ENCODE data around the gene SORCS1. TPM values are rescaled to one million over a fixed set of nuclear protein-coding genes. Genes with fewer than 3 reads are reported as not detected.
"Not testable (repeated sequence)": the region's sequence is repeated elsewhere in the genome, so short reads cannot be mapped to it uniquely, and the experiment has no call there.

Gene SORCS1
- total and polyA plus RNA-seq, 2 experiments from 2014 or later, result 1.1 to 4.6 TPM

- no peak for DNase-seq (ENCODE audit: low spot score)
- Histone ChIP-seq H3K27me3 (no peaks in the 10 kb centered on the region), H4K20me1 (ENCODE audit: insufficient read depth, poor library complexity, severe bottlenecking) (no peaks in the 10 kb centered on the region), H3K36me3 (replicated peaks; ENCODE audit: insufficient read depth, low read depth) (no peaks in the 10 kb centered on the region), H3K27ac (no peak overlapping the region), H3K4me3 (no peak overlapping the region), H3K9me3 (ENCODE audit: low read depth) (no peaks in the 10 kb centered on the region), H3K4me2 (no peak overlapping the region), H2AFZ (no peak overlapping the region), H3K9me2 (replicated peaks; ENCODE audit: insufficient read depth) (no peaks in the 10 kb centered on the region), H3K79me2 (no peaks in the 10 kb centered on the region), H3K4me1 (ENCODE audit: insufficient read depth) (no peaks in the 10 kb centered on the region)
- TF ChIP-seq EZH2phosphoT487 (IDR thresholded peaks at IDR 0.05; ENCODE audit: low read depth, severe bottlenecking, unreplicated experiment) (no peak), EZH2 (IDR thresholded peaks at IDR 0.05; ENCODE audit: borderline replicate concordance) (no peak), CTCF (IDR thresholded peaks at IDR 0.05; ENCODE audit: poor library complexity) (no peak)
- 42% methylated on average over 4 of the region's 4 CpGs for WGBS (ENCODE audit: low lambda C conversion rate, missing lambda C conversion rate)
Measured at GRCh38 chr10:107025676-107026075, 138.8 kb downstream of the SORCS1 start.

GRCh38 chr10:107024033-107024432 lies 140.5 kb downstream of the SORCS1 start:
- not testable (repeated sequence) for H3K36me3 ChIP-seq (replicated peaks; ENCODE audit: insufficient read depth, low read depth); H3K79me2 ChIP-seq; H3K4me3 ChIP-seq; H3K4me1 ChIP-seq (ENCODE audit: insufficient read depth); H3K27me3 ChIP-seq; H3K4me2 ChIP-seq; H3K9me3 ChIP-seq (ENCODE audit: low read depth); H2AFZ ChIP-seq; DNase-seq (ENCODE audit: low spot score); H3K27ac ChIP-seq; H3K9me2 ChIP-seq (replicated peaks; ENCODE audit: insufficient read depth); H4K20me1 ChIP-seq (ENCODE audit: insufficient read depth, poor library complexity, severe bottlenecking)
- WGBS (ENCODE audit: low lambda C conversion rate, missing lambda C conversion rate), result 94% methylated on average over 3 of the region's 3 CpGs

DNA sequence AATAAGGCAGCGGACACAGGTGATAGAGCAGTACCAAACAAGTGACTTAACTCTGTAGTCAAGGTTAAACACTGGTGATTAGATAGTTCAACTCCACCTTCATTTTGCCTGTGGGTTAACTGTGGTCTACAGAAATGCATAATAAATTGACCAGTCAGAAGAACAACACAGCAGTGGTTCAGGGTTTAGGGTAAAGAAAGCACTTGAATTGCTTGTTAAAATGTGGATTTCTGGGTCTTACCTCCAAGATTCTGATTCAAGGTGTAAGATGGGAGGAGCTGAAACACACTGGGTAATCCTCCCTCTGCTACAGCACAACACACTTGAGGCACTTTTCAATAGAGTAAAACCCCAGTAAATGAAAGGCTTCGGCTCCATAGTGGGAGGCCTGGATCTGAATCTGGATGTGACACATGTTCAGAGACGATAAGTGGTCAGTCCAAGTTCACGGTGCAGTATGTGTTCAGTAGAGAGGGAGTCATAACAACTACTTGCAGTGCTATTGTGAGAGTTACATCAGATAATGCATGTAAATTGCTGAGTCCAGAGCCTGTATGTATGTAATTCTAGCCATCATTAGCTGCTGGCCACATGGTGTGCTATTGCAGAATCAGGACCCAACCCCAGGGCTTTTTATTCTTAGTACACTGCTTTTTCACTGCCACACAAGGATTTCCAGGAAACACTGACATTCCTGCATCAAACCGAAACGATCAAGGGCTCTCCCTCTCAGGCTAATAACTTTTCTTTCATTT lies 141.7 kb downstream of the SORCS1 start:
- H3K9me3 ChIP-seq (ENCODE audit: low read depth), result no peaks in the 10 kb centered on the region
- no peak overlapping the region for H3K4me2 ChIP-seq
- H4K20me1 ChIP-seq (ENCODE audit: insufficient read depth, poor library complexity, severe bottlenecking), result no peaks in the 10 kb centered on the region
- H3K4me3 ChIP-seq, result no peak overlapping the region
- no peak overlapping the region for H2AFZ ChIP-seq
- no peaks in the 10 kb centered on the region for H3K27me3 ChIP-seq
- DNase-seq (ENCODE audit: low spot score), result no peak
- H3K79me2 ChIP-seq, result no peaks in the 10 kb centered on the region
- no peaks in the 10 kb centered on the region for H3K36me3 ChIP-seq (replicated peaks; ENCODE audit: insufficient read depth, low read depth)
- no peaks in the 10 kb centered on the region for H3K4me1 ChIP-seq (ENCODE audit: insufficient read depth)
- H3K27ac ChIP-seq, result no peak overlapping the region
- WGBS (ENCODE audit: low lambda C conversion rate, missing lambda C conversion rate), result 63% methylated on average over 6 of the region's 6 CpGs
- H3K9me2 ChIP-seq (replicated peaks; ENCODE audit: insufficient read depth), result no peaks in the 10 kb centered on the region
- TF ChIP-seq EZH2 (IDR thresholded peaks at IDR 0.05; ENCODE audit: borderline replicate concordance) (no peak), EZH2phosphoT487 (IDR thresholded peaks at IDR 0.05; ENCODE audit: low read depth, severe bottlenecking, unreplicated experiment) (no peak), CTCF (IDR thresholded peaks at IDR 0.05; ENCODE audit: poor library complexity) (no peak)

DNA sequence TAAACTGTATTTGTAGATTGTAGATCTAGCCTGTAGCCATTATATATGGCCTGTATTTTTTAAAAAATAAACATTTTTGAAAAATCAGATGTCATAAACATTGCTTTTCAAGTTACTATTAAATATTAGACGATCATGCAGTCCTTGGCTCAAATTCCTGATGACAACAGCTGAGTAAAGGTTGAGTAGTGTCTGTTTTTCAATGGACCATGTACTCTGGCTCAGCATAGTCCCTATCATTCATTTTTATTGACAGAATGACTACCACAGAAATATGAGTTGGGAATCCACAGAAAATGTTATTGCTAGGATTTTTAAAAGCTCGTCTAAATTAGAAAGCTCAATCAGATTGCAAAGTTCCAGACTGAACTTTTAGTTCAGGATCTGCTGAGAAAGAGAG lies 145.4 kb downstream of the SORCS1 start:
- no peak for TF ChIP-seq EZH2phosphoT487 (IDR thresholded peaks at IDR 0.05; ENCODE audit: low read depth, severe bottlenecking, unreplicated experiment)
- TF ChIP-seq EZH2 (IDR thresholded peaks at IDR 0.05; ENCODE audit: borderline replicate concordance), result no peak
- no peak for TF ChIP-seq CTCF (IDR thresholded peaks at IDR 0.05; ENCODE audit: poor library complexity)
- H3K4me3 ChIP-seq, result no peak overlapping the region
- WGBS (ENCODE audit: low lambda C conversion rate, missing lambda C conversion rate), result 70% methylated on average over 2 of the region's 2 CpGs
- no peak overlapping the region for H3K4me2 ChIP-seq
- no peaks in the 10 kb centered on the region for H3K9me3 ChIP-seq (ENCODE audit: low read depth)
- H3K27me3 ChIP-seq, result no peaks in the 10 kb centered on the region
- H3K79me2 ChIP-seq, result no peaks in the 10 kb centered on the region
- DNase-seq (ENCODE audit: low spot score), result no peak
- no peak overlapping the region for H3K27ac ChIP-seq
- no peaks in the 10 kb centered on the region for H4K20me1 ChIP-seq (ENCODE audit: insufficient read depth, poor library complexity, severe bottlenecking)
- no peak overlapping the region for H2AFZ ChIP-seq
- no peaks in the 10 kb centered on the region for H3K9me2 ChIP-seq (replicated peaks; ENCODE audit: insufficient read depth)
- H3K36me3 ChIP-seq (replicated peaks; ENCODE audit: insufficient read depth, low read depth), result no peaks in the 10 kb centered on the region
- H3K4me1 ChIP-seq (ENCODE audit: insufficient read depth), result no peaks in the 10 kb centered on the region
